GM04504 (cell line): ENCODE results near the gene MED1.

Experiments
- DNase-seq: peaks from one replicate; pipeline ENCODE4 v3.0.0-alpha.2; 2012; ENCODE audit warnings: low read depth

The MED1 gene

DNA sequence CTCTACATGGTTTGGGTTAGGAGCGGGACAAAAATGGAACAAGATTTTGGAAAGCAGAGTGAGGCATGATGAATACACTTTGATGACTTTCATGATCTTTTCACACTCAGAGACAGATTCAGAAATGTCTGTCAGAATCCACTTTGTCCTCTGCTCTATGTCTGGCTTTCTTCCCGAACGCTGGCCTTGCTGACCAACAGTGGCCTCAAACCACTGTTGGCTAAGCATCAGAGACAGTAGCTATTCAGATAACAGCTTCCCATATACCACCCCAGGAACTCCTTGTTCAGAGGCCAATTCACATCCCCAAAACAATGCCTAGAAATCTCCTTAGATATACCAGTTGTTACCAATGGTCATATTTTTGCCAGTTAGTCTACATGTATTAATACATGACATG lies 90.5 kb downstream of the MED1 start:
- no peak for DNase-seq

DNA sequence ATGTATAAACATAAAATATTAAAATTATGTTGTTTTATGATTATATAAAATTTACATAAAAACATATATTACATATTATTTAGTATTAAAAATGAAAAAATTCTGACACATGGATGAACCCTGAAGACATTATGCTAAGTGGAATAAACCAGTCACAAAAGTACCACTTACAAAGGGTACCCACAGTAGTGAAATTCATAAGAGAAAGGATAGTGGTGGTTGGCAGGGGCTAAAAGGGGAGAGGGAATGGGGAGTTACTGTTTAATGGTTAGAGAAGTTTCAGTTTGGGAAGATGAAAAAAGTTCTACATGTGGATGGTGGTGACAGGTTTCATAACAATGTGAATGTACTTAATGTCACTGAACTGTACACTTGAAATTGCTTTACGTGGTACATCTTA lies 91.1 kb downstream of the MED1 start:
- DNase-seq = no peak

DNA sequence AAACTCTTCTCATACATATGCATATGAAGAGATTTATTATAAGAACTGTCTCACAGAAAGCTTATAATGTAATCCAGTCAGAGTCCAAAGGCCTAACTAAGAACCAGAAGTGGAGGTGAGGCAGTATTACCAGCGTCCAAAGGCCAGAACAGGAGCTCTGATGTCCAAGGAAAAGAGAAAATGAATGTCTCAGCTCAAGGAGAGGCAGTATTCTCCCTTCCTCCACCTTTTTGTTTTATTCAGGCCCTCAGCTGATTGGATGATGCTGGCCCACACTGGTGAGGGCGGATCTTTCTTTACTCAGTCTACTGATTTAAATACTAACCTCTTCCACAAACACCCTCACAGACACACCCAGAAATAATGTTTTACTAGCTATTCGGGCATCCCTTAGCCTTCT lies 93.1 kb downstream of the MED1 start:
- no peak for DNase-seq

DNA sequence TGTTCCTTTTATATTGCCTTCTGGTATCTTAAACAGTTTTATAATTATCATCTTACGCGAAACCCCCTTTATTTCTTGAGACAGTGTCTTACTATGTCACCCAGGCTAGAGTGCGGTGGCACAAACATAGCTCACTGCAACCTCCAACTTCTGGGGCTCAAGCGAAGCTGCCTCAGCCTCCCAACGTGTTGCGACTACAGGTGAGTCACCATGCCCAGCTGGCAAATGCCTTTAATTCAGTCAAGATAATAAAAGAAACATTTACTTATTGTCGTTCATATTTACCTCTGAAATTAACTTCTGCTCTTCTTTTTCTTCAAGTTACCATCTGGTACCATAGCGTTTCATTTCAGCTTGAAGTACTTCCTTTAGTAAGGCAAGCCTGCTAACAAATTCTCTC lies 93.6 kb downstream of the MED1 start:
- DNase-seq = no peak
